Measurements from ENCODE around the gene BRCA2.

BRCA2 gene

GRCh38 chr13:32447894-32448623, 132.8 kb downstream of the BRCA2 start:
- TF ChIP-seq GATA2 (IDR thresholded peaks at IDR 0.05; ENCODE audit: low read depth, low read length) = no peak

- TF ChIP-seq GATA2 (IDR thresholded peaks at IDR 0.05; ENCODE audit: low read depth, low read length) (no peak), GATA3 (IDR thresholded peaks at IDR 0.05; ENCODE audit: low read depth, low read length) (no peak)
Observed at GRCh38 chr13:32448972-32449371, 133.7 kb downstream of the BRCA2 start.

Measured in SH-SY5Y (cell line).